Naive thymus-derived CD4-positive, alpha-beta T cell (primary cell): Measurements from ENCODE around the gene DCLRE1A. TPM values are rescaled to one million over a fixed set of nuclear protein-coding genes. Genes with fewer than 3 reads are reported as not detected.

Source experiments
- ATAC-seq: fragments of 150-1000 bp; cut with Tn5 transposase; 2 replicates; pipeline ENCODE4 v1.10.0; 2021; ENCODE audit warnings: mild to moderate bottlenecking, moderate library complexity
- CTCF ChIA-PET: fragments of 350-600 bp; sonication (Branson Sonifier 250); formaldehyde crosslinking; loops from one replicate; lab custom pipeline; 2021; ENCODE audit warnings: antibody characterized with exemption; lab: Charles Lee
- POLR2A ChIA-PET: fragments of 350-600 bp; sonication (Branson Sonifier 250); formaldehyde crosslinking; loops from one replicate; lab custom pipeline; 2021; ENCODE audit warnings: antibody characterized with exemption, inconsistent platforms; lab: Charles Lee
- DNase-seq, 9 donors: peaks; one replicate each; pipeline versions ENCODE4 v3.0.0 to v3.0.0-alpha.2; 2020 to 2022; ENCODE audit warnings: mixed read lengths in 1 of 9
- H3K27ac ChIP-seq: one replicate; pipeline ENCODE4 v1.7.0; 2013; ENCODE audit warnings: mild to moderate bottlenecking, low read depth, low read length, moderate library complexity
- H3K27me3 ChIP-seq, 2 donors: one replicate each; pipeline ENCODE4 v1.7.0; 2013; ENCODE audit warnings: low read length in 2 of 2, mild to moderate bottlenecking in 2 of 2, moderate library complexity in 2 of 2; ENCODE audit not compliant: control insufficient read depth in 2 of 2, insufficient read depth in 2 of 2
- H3K36me3 ChIP-seq, 3 experiments: 1 replicate in 2 of 3; 2 replicates in 1 of 3; pipeline ENCODE4 v1.7.0; 2013; ENCODE audit warnings: low read length in 3 of 3, mild to moderate bottlenecking in 3 of 3, moderate library complexity in 1 of 3; ENCODE audit not compliant: insufficient read depth in 3 of 3, control insufficient read depth in 2 of 3
- H3K4me1 ChIP-seq, 2 donors: one replicate each; pipeline ENCODE4 v1.7.0; 2013; ENCODE audit warnings: low read length in 2 of 2, mild to moderate bottlenecking in 2 of 2, moderate library complexity in 1 of 2; ENCODE audit not compliant: control insufficient read depth in 2 of 2, insufficient read depth in 2 of 2
- H3K4me3 ChIP-seq: 2 replicates; pipeline ENCODE4 v1.7.0; 2013; ENCODE audit warnings: mild to moderate bottlenecking, low read length
- H3K9me3 ChIP-seq, 3 experiments: 1 replicate in 2 of 3; 2 replicates in 1 of 3; pipeline ENCODE4 v1.7.0; 2013; ENCODE audit warnings: low read length in 3 of 3; ENCODE audit not compliant: control insufficient read depth in 2 of 3
- H3K27ac Mint-ChIP-seq, 9 donors: one replicate each; pipeline ENCODE4 v1.8.0; 2020 to 2022; ENCODE audit warnings: mixed read lengths in 9 of 9, mild to moderate bottlenecking in 8 of 9, moderate library complexity in 5 of 9, inconsistent platforms in 2 of 9
- H3K27me3 Mint-ChIP-seq, 5 donors: one replicate each; pipeline ENCODE4 v1.8.0; 2021 to 2022; ENCODE audit warnings: mixed read lengths in 5 of 5, mild to moderate bottlenecking in 1 of 5
- H3K36me3 Mint-ChIP-seq, 5 donors: one replicate each; pipeline ENCODE4 v1.8.0; 2020 to 2022; ENCODE audit warnings: mixed read lengths in 5 of 5, mild to moderate bottlenecking in 3 of 5, inconsistent platforms in 1 of 5
- H3K4me1 Mint-ChIP-seq, 7 donors: one replicate each; pipeline ENCODE4 v1.8.0; 2020 to 2022; ENCODE audit warnings: mixed read lengths in 7 of 7, mild to moderate bottlenecking in 3 of 7, inconsistent platforms in 1 of 7
- H3K4me3 Mint-ChIP-seq, 10 donors: one replicate each; pipeline ENCODE4 v1.8.0; 2020 to 2022; ENCODE audit warnings: mild to moderate bottlenecking in 10 of 10, mixed read lengths in 10 of 10, moderate library complexity in 6 of 10, inconsistent platforms in 2 of 10
- H3K9me3 Mint-ChIP-seq, 11 donors: one replicate each; pipeline ENCODE4 v1.8.0; 2020 to 2022; ENCODE audit warnings: mixed read lengths in 11 of 11, mild to moderate bottlenecking in 4 of 11, inconsistent platforms in 1 of 11, moderate library complexity in 1 of 11
- intact Hi-C, 2 donors: fragments of 100-400 bp; cut with micrococcal nuclease; formaldehyde crosslinking; loops; one replicate each; pipeline ENCODE4 v1.15.1; 2023
- polyA plus RNA-seq, 2 donors: library from polyadenylated mRNA; unstranded; fragments of 300-500 nt; fragmentation: Illumina TruSeq; gene quantifications; one replicate each; pipeline ENCODE4 v1.2.3, GENCODE V29; 2021
- total RNA-seq, 6 experiments: library from RNA in 5 of 6; stranded (reverse) in 5 of 6; gene quantifications; 1 replicate in 5 of 6; 2 replicates in 1 of 6; pipeline ENCODE4 v1.2.3 and lab custom pipeline; 2021 to 2026

Gene DCLRE1A
- total and polyA plus RNA-seq, 7 experiments from 2014 or later = 1.5 to 12.9 (median 3.8) TPM

DNA sequence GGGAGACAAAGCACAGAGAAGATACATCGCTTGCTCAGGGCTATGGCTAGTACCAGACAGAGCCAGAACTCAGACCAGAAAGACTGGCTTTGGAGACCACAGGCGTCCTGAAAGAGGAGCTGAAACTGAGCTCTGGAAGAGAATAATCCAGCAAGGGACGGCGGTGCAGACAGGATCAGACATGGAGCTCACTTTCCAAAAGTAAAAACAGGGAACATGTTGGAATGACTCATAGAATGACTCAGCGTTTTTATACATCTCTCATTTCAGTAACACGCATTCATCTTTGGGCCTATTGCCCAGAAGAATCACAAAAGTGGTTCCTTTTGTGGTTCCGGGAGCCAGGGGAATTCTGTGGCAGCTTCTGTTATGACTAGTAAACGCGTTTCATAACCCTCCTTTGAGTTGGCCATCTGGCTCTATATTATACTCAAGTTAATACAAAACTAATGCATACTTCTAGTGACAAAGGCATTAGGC is 65.2 kb downstream of the DCLRE1A start:
- no peaks in the 10 kb centered on the region for H3K36me3 Mint-ChIP-seq
- intact Hi-C loops = no loop called here
- POLR2A ChIA-PET = no interaction called here
- DNase-seq (no peak), ATAC-seq (no peak)
- Histone ChIP-seq H3K9me3 (no peaks in the 10 kb centered on the region), H3K36me3 (no peaks in the 10 kb centered on the region), H3K27me3 (no peaks in the 10 kb centered on the region), H3K4me3 (no peak overlapping the region), H3K4me1 (no peaks in the 10 kb centered on the region), H3K27ac (no peak overlapping the region)
- peaks cover 0 to 2% (median 0%) of the 10 kb centered on the region in 7 donors for H3K4me1 Mint-ChIP-seq
- H3K27me3 Mint-ChIP-seq = peaks cover 9 to 25% (median 19%) of the 10 kb centered on the region in 5 donors
- no peak overlapping the region for H3K27ac Mint-ChIP-seq
- CTCF ChIA-PET = interaction anchor here (0.9 kb wide), 1 partner anchor 11 kb away, joined by 3 read pairs; no protein-coding TSS in a partner anchor
- H3K4me3 Mint-ChIP-seq = no peak overlapping the region
- peaks cover 0 to 2% (median 0%) of the 10 kb centered on the region in 11 donors for H3K9me3 Mint-ChIP-seq

Other genes with a start within 250 kb of the DCLRE1A start
- not detected for gene NRAP, start 190.0 kb downstream of the DCLRE1A start, total RNA-seq
- not detected for gene NRAP, start 190.0 kb downstream of the DCLRE1A start, polyA plus RNA-seq
- gene CASP7, start 174.2 kb downstream of the DCLRE1A start, total RNA-seq = 10 to 100 TPM in 4 of 5 experiments, 1 to 10 TPM in 1; 8.5 to 43.4 (median 13.6) TPM
- 10 to 100 TPM in 1 of 2 donors, 1 to 10 TPM in 1; 9.9 to 14.2 TPM for gene CASP7, start 174.2 kb downstream of the DCLRE1A start, polyA plus RNA-seq
- gene PLEKHS1, start 102.4 kb downstream of the DCLRE1A start, total RNA-seq = under 1 TPM in 1 of 5 experiments, not detected in 4; 0.07 TPM
- gene PLEKHS1, start 102.4 kb downstream of the DCLRE1A start, polyA plus RNA-seq = not detected
- 10 to 100 TPM; 10.3 to 25.9 (median 20.5) TPM for gene NHLRC2, start 579 bp upstream of the DCLRE1A start, total RNA-seq
- 1 to 10 TPM; 4.2 to 6.9 TPM for gene NHLRC2, start 579 bp upstream of the DCLRE1A start, polyA plus RNA-seq
- under 1 TPM in 2 of 5 experiments, not detected in 3; 0.29 to 0.64 TPM for gene ADRB1, start 189.8 kb upstream of the DCLRE1A start, total RNA-seq
- gene ADRB1, start 189.8 kb upstream of the DCLRE1A start, polyA plus RNA-seq = not detected